ENCODE data around the gene RASGRF1.

DNA sequence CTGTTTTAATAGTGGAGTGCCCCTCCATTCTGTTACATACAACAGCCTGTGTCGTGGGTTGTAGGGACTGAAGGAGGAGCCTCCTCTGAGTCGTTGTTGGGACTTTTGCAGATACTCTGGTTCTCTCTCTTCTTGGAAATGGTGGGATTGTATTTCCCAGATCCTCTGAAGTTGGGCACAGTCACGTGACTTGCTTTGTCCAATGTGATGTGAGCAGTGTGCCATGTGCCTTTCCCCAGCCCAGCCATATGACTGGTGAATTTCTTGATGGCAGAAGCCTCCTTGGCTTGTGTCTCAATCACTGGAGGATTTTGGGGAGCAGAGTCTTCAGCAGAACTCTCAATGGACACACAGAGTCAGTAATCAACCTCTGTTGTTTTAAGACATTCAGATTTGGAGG is 36.2 kb downstream of the RASGRF1 start:
- TF ChIP-seq, protein P1, sequence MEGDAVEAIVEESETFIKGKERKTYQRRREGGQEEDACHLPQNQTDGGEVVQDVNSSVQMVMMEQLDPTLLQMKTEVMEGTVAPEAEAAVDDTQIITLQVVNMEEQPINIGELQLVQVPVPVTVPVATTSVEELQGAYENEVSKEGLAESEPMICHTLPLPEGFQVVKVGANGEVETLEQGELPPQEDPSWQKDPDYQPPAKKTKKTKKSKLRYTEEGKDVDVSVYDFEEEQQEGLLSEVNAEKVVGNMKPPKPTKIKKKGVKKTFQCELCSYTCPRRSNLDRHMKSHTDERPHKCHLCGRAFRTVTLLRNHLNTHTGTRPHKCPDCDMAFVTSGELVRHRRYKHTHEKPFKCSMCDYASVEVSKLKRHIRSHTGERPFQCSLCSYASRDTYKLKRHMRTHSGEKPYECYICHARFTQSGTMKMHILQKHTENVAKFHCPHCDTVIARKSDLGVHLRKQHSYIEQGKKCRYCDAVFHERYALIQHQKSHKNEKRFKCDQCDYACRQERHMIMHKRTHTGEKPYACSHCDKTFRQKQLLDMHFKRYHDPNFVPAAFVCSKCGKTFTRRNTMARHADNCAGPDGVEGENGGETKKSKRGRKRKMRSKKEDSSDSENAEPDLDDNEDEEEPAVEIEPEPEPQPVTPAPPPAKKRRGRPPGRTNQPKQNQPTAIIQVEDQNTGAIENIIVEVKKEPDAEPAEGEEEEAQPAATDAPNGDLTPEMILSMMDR (IDR thresholded peaks at IDR 0.05): no peak
- no peak for TF ChIP-seq POLR2A (IDR thresholded peaks at IDR 0.05)
